Skin epidermis (tissue), 12 donors: Measurements from ENCODE around the gene DMRTC2.

Experiments
- H3K27ac ChIP-seq, 21 experiments: fragments of 200-600 bp; sonication (generic) in 11 of 21; one replicate each; pipeline ENCODE4 v1.5.0; 2020; ENCODE audit warnings: mild to moderate bottlenecking in 3 of 21, inconsistent platforms in 2 of 21, moderate library complexity in 2 of 21
- H3K4me3 ChIP-seq, 7 experiments: fragments of 200-600 bp; sonication (generic) in 2 of 7; one replicate each; pipeline ENCODE4 v1.5.0; 2020; ENCODE audit warnings: inconsistent platforms in 2 of 7, mild to moderate bottlenecking in 2 of 7, moderate library complexity in 1 of 7

Gene DMRTC2

DNA sequence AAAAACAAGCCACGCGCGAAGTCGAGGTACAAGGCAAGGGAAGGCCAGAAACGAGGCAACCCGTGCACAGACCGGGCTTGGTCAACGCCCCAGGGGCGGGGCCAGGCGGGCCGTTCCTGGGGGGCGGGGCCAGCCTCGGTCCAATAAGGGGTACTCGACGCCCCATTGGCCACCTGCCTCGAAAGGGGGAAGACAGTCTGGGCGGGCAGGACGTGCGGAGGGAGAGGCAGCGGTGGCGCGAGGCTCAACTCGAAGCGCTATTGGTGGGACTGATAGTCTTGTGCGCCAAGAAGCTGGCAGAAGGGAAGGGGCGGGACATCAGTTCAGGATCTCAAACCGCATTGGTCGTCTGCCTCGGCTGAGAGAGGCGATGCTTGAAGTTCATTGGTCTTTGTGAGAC, 241 bp upstream of the DMRTC2 start, which contains the start of gene LYPD4:
TSS of gene LYPD4 (minus strand) at position 83 of the 400 bp plus-strand sequence. CDS start 5,398 bp downstream, outside the sequence.
- H3K4me3 ChIP-seq, result no peak within 1 kb of the TSS
- no peak within 1 kb of the TSS for H3K27ac ChIP-seq

DNA sequence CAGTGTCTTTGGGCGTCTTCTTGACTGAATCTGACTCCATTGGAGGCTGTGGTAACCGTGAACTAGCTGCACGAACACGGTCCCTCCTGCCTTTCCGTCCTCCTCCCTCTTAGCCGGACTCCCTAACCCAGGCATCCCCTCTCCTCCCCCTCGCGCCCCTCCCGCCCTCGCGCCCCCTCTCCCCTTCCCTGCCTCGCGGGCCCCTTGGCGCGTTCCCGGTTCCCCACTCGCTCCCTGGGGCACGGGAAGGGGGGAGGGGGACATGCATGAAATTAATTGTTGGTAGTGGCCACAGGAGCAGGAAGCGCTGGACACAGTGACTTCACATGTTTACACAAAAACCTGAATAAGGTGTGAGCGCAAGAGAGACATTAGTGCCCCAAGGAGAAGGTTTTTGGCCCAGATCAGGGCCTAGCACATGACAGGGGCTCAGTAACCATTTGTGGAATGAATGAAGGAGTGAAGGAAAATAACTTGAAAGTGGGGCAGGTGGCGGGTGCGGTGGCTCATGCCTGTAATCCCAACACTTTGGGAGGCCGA, 279 bp downstream of the DMRTC2 start:
- H3K4me3 ChIP-seq, result no peak overlapping the region
- H3K27ac ChIP-seq, result no peak overlapping the region

GRCh38 chr19:41847351-41848105, 2.7 kb downstream of the DMRTC2 start:
- no peak overlapping the region for H3K4me3 ChIP-seq

DNA sequence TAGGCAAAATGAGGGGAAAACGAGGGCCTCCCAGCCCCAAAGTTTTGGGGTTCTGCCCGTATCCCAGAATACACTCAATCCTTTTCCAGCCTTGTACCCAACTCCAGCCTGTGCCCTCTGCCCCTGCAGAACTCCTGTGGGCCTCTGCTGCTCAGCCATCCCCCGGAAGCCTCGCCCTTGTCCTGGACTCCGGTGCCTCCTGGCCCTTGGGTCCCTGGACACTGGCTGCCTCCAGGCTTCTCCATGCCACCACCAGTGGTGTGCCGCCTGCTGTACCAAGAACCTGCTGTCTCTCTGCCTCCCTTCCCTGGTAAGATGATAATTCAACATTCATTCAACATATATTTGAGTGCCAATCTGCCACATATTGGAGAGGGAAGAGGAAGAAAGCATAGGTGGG, 3.8 kb downstream of the DMRTC2 start:
- Histone ChIP-seq H3K27ac (no peak overlapping the region), H3K4me3 (no peak overlapping the region)

More at GRCh38 chr19:41847351-41848105, 2.7 kb downstream of the DMRTC2 start:
- H3K27ac ChIP-seq, result no peak overlapping the region

GRCh38 chr19:41849067-41849466, 4.2 kb downstream of the DMRTC2 start:
- Histone ChIP-seq H3K4me3 (no peak overlapping the region), H3K27ac (no peak overlapping the region)

GRCh38 chr19:41850381-41850780, 5.5 kb downstream of the DMRTC2 start:
- Histone ChIP-seq H3K4me3 (no peak overlapping the region), H3K27ac (no peak overlapping the region)

GRCh38 chr19:41851456-41851855, 6.6 kb downstream of the DMRTC2 start:
- no peak overlapping the region for H3K4me3 ChIP-seq
- H3K27ac ChIP-seq, result no peak overlapping the region

DNA sequence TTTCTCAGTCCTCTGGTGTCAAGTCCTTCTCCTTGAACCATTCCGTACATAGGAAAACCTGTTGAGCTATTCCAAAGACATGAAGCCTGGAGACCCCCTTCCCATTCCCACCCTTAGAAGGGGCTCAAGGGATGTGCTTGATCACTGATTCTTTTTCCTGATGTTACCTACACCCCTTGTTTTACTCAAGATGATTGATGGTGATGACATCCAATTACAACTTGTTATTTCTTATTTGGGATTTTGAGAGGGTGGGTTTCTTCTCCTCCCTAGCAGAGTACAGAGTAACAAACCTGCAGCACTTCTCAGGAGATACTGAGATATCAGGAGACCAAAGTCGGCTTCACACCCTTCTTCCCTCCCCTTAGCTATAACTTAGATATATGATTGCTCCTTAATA, 8.5 kb downstream of the DMRTC2 start:
- no peak overlapping the region for H3K27ac ChIP-seq
- H3K4me3 ChIP-seq, result no peak overlapping the region

DNA sequence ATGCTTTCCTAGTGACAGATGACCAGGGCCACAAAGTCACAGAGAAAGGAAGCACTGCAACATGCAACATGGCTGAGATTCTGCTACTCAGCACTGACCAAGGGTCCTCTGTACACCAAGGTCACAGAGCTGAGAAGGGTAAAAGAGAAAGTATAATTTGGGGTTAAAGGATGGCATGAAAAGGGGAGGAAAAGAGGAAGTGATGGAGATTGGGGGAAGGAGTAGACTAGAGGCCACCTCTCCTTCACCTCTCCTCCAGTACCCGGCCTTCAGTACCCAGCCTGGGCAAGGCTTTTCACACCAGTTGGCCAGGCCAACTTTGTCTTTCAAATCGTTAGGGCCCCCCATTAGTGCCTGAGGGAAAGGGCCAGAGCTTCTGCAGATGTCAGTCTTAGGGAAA, 8.9 kb downstream of the DMRTC2 start:
- Histone ChIP-seq H3K4me3 (no peak overlapping the region), H3K27ac (no peak overlapping the region)

DNA sequence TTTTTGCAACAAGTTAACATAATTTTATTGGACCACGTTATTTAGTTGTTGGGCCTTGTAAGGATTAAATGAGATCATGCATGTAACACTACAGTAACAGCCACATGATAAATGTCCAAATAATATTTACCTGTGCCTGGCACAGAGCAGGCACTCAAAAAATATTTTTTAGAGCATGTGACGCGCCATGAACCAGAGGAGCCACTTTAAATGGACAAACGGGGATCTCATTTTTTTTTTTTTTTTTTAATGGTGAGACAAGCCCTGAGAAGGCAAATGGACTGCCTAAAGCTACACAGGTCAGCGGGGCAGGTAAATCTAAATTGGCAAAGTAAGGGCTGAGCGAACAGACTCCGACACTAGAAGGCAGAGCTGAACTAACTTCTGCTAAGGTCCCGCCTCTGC, 14.4 kb downstream of the DMRTC2 start:
- Histone ChIP-seq H3K4me3 (peak overlapping the region in 3 of 7 experiments; percentile 0 to 95 (median 60)), H3K27ac (peak overlapping the region in 13 of 21 experiments; percentile 19 to 100 (median 97))

- Histone ChIP-seq H3K27ac (peak within 1 kb of the TSS; percentile 85 to 100 (median 98)), H3K4me3 (peak within 1 kb of the TSS; percentile 54 to 95 (median 75))
Measured at GRCh38 chr19:41859618-41860418, 15.0 kb downstream of the DMRTC2 start, which contains the start of gene RPS19. RPS19 (plus strand) TSS chr19:41860255; CDS start chr19:41860775, 520 bp downstream.

DNA sequence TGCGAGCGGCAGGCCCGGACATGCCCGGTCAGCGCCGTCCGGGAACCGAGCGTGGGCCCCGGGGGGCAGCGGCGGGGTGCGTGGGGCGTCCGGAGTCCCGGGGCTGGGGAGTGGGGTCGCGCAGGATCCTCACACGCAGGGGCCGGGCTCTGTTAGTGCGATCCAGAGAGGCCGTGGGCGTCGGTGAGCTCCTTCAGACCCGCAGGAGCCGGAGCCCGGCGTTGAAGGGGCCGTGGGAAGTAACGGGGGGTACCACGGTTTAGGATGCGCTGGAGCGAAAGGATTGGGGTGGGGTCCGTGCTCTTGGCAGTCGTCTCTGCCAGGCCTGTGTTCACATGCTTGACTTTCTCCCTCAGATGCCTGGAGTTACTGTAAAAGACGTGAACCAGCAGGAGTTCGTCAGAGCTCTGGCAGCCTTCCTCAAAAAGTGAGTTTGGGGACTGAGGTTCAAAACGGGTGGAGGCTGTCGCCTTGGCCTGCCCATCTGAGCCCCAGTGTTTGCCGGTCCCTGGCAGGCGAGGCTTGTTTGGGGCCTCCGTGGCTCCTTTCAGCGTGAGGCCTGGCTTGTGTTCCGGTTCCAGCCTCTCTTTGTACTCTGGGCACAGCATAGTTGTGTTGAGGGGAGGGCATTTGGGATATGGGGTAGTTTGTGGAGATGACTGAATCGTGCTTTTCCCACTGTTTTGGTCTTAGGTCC, 15.7 kb downstream of the DMRTC2 start:
- Histone ChIP-seq H3K4me3 (peak overlapping the region; percentile 54 to 95 (median 75)), H3K27ac (peak overlapping the region; percentile 85 to 100 (median 98))

DNA sequence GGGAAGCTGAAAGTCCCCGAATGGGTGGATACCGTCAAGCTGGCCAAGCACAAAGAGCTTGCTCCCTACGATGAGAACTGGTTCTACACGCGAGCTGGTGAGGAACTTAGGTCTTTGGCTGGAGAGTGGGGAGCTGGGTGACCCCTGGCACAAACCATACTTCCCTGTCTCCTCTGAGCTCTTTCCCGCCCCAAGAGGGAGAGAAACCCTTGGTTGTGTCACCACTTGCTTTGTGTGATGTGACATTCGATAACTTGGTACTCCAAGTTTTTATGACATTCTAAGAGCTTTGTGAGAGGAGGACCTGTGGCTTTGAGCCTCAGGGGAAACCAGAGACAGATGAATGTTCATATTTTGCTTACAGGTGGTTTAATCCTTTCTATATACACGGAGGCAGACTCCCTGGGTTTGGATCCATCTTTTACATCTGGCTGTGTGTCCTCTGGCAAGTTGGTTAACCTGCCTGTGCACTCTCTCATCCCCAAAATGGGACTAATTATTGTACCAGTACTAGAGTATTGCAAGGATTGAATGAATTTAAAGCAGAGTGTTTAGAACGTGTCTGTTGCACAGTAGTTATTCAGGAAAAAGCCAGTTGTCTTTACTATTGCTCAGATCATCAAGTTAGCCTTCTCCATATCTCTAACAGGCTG, 16.4 kb downstream of the DMRTC2 start:
- H3K27ac ChIP-seq, result peak overlapping the region in 20 of 21 experiments; percentile 85 to 100 (median 98)
- peak overlapping the region; percentile 54 to 95 (median 75) for H3K4me3 ChIP-seq

DNA sequence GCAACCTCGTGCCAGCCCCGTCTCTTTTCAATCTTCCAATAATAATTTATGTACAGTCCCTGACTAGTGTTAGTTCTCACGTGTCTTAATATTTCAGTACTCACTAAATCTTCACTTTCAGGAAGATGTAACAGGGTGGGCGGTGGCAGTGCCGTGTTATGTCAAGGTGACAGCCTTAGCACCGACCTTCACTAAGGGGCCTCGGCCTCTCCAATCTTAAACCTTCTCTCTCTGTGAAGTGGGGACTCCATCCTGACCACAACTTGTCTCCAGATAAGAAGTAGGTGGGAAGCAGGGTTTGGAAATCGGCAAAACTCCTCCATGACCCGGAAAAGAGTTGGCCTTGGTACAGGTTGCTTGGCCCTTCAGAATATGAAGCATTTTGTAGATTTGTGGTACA, 17.0 kb downstream of the DMRTC2 start:
- peak overlapping the region in 5 of 21 experiments; percentile 16 to 100 (median 99) for H3K27ac ChIP-seq

DNA sequence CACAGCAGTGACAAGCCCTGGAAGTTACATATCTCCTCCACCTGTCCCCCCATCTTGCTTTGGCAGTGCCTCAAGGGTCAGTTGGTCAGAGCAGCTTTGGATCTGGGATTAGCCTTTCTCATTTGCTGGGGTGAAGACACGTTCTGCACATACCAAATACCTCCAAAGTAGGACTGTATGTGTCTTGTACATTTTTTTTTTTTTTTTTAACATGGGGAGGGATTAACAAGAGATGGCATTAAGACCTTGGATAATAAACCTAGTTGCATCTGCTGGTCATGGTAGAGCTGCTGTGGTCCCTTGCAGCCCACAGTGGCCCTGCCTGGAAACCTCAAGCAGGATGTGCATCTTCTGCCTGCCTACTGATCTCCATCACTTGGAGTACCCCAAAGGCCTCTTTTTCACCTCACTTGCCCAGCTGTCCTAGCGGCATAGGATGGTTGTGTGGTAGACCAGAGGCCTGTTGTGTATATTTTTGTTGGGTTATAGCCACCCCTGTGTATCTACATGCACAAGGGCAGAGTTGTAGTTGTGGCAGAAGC, 17.7 kb downstream of the DMRTC2 start:
- H3K4me3 ChIP-seq, result no peak overlapping the region
- H3K27ac ChIP-seq, result peak overlapping the region in 6 of 21 experiments; percentile 4 to 100 (median 60)

More for the DNA sequence above, 17.0 kb downstream of the DMRTC2 start:
- peak overlapping the region in 1 of 7 experiments; percentile 60 for H3K4me3 ChIP-seq

- H3K27ac ChIP-seq, result peak overlapping the region in 3 of 21 experiments; percentile 4 to 99 (median 22)
- no peak overlapping the region for H3K4me3 ChIP-seq
Measured at GRCh38 chr19:41863209-41863931, 18.5 kb downstream of the DMRTC2 start.

DNA sequence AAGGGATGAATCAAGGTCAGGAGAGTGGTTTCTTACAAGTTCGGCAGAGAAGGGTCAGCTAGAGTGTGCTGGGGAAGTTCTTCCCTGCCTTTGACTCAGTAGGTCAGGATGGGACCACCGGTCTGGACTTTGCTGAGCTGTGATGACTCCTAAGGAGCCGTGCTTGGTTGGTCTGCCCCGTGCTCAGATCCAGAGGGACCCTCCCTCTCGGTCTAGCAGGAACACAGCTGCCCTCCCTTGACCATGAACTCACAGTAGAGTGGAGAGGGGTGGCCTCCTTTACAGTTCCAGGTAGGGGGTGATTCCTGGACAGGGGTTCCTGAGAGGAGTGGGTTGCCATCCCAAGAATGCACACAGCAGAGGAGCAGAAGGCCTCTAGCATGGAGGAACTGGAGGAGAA, 19.5 kb downstream of the DMRTC2 start:
- H3K4me3 ChIP-seq, result no peak overlapping the region
- no peak overlapping the region for H3K27ac ChIP-seq

DNA sequence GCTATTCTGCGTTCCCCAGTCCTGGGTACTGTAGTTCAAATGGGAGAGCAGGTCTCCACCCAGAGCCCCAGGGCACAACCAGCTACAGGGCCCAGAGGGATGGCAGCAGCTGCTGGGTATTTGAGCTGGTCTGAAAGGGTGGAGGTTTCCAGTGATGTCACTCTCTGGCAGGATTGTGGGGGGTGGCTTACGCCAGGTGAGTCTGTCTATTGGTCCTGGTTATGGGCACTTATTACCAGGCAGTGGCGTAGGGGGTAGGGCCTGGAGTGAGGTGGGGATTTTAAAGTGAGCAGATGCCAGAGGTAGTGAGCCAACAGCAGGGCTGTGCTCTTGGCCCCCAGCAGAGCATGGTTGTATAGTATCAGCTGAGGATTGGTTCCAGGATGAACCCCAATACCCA, 21.4 kb downstream of the DMRTC2 start:
- H3K4me3 ChIP-seq, result no peak overlapping the region
- peak overlapping the region in 1 of 21 experiments; percentile 25 for H3K27ac ChIP-seq
